Activated naive CD8-positive, alpha-beta T cell treated with anti-CD3 and anti-CD28 coated beads, Interleukin-2, amount 50 U/mL, for 24 hours (primary cell): Measurements from ENCODE around the gene EVX2.

Experiments used
- ATAC-seq: fragments of 150-1000 bp; cut with Tn5 transposase; one replicate; pipeline ENCODE4 v1.10.0; 2021
- DNase-seq: peaks from one replicate; pipeline ENCODE4 v3.0.0; 2021
- H3K27ac Mint-ChIP-seq: one replicate; pipeline ENCODE4 v1.8.0; 2021; ENCODE audit warnings: mild to moderate bottlenecking, mixed read lengths
- H3K27me3 Mint-ChIP-seq: one replicate; pipeline ENCODE4 v1.8.0; 2021; ENCODE audit warnings: mixed read lengths
- H3K36me3 Mint-ChIP-seq: one replicate; pipeline ENCODE4 v1.8.0; 2021; ENCODE audit warnings: low read depth, mixed read lengths
- H3K4me1 Mint-ChIP-seq: one replicate; pipeline ENCODE4 v1.8.0; 2021; ENCODE audit warnings: mixed read lengths
- H3K4me3 Mint-ChIP-seq: one replicate; pipeline ENCODE4 v1.8.0; 2021; ENCODE audit warnings: mild to moderate bottlenecking, moderate library complexity, mixed read lengths
- H3K9me3 Mint-ChIP-seq: one replicate; pipeline ENCODE4 v1.8.0; 2021; ENCODE audit warnings: mixed read lengths

EVX2 gene

DNA sequence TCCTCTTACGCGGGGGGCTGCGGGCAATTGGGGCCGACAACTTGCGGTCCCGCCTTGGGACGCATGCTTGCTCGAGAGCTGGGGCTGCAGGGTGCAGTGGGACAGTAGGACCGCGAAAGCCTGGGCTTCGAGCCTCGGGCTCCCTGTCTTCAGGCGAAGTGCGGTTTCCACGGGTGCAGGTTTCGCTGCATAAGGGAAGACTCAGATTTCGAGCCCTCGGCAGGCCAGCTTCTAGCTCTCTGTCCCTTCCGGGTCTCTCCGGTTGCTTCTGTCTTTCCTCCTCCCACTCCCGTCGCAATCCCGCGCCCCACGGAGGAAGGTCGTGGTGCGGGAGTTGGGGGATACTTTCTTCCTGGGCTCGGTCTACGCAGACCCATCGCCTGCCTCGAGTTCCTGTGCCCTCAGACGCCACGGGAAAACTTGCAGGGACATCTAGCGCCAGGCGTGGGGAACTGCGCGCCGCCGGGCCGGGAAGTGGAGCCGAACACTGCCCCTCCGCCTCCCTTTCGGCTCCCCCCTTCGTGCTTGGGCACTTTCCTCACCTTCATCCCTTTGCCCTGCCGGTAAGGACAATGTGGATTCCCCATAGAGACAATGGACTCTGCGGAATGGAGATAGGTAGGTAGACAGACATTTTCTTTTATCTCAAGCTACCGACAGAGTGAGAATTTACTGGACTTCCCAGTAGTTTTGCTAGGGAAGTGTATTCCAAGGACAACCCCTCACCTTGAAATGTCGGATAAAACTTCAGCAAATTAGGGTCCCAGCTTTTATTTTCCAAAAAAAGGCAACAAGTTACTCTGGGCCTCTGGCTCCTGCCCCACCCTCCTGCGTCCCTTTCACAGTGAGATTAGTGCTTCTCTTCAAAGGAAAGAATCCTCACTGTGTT is 4.5 kb upstream of the EVX2 start:
- no peak for DNase-seq
- Mint-ChIP-seq H3K9me3 (peaks cover 11% of the 10 kb centered on the region), H3K27ac (no peak overlapping the region), H3K27me3 (peaks cover 90% of the 10 kb centered on the region), H3K4me3 (peak overlapping the region; percentile 38), H3K36me3 (peaks cover 13% of the 10 kb centered on the region), H3K4me1 (peaks cover 19% of the 10 kb centered on the region)
- ATAC-seq: no peak

DNA sequence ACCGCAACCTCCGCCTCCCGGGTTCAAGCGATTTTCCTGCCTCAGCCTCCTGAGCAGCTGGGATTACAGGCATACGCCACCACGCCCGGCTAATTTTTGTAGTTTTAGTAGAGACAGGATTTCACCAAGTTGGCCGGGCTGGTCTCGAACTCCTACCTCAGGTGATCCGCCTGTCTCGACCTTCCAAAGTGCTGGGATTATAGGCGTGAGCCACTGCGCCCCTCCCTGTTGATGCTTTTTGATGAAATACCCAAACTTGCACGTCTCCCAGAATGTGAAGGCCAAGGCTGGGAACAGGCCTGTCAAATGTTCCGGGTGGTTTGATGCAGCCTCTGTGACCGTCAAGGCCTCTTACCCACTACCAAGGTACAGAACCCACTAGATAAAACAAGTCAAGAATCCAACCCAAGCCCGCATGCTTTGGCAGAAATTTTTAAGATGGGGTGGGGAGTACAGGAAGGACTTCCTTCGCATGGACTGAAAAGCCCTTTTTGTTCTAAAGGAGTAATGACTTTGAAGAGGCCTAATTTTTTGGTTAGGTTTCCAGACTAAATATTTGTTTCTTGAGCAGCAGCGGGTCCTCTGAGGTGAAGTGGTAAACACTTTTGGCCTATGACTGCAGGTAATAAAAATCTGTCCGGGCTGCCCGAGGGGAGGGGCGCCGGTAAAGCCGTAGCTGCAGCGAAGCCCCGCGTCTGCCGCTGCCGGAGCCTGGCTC is 3.7 kb upstream of the EVX2 start:
- no peak for ATAC-seq
- no peak for DNase-seq
- Mint-ChIP-seq H3K36me3 (peaks cover 19% of the 10 kb centered on the region), H3K27me3 (peaks cover 95% of the 10 kb centered on the region), H3K4me1 (peaks cover 16% of the 10 kb centered on the region), H3K27ac (no peak overlapping the region), H3K4me3 (no peak overlapping the region), H3K9me3 (peaks cover 11% of the 10 kb centered on the region)

DNA sequence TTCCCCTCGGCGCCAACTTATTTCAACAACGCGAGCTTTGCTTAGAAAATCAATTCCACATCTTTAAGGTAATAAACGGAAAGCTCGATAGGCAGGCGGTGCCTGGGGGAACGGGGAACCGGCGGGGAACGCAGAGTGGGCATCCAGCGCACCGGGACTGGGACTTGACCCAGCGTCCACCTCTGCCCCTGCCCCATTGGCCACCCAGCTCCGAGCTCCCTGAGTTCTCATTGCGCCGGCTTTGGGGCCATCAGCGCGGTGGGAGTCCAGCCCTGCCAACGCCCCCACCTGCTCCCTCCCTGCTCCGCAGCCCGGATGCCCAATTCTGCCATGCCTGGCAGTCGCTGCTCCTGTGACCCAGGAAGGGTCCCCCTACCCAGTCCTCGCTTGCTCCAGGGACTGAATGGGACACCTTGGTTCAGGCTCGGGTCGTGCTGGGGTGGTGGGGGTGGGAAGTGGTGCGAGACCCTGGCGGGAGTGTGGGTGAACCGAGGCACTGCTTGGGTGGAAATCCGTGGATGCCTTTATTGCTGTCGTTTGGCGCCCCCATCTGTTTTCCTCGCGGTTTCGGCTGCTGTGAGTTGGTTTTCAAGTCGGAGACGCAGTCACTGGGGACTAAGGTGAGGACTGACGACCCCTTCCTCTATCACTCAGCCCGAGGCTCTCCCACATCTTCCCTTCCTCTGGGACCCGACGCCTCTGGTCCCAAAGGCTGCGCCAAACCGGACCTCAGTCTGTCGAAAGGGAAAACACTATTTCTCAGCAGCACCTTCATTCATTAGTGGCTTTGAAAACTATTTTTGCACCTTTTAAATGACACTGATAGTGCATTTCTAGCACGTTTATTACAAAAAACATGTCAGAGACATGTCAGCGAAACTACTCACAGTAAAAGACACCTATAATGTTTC is 2.4 kb upstream of the EVX2 start:
- DNase-seq (no peak), ATAC-seq (no peak)
- Mint-ChIP-seq H3K36me3 (peaks cover 25% of the 10 kb centered on the region), H3K27ac (no peak overlapping the region), H3K27me3 (peaks cover 97% of the 10 kb centered on the region), H3K4me1 (peaks cover 20% of the 10 kb centered on the region), H3K4me3 (no peak overlapping the region), H3K9me3 (peaks cover 17% of the 10 kb centered on the region)

DNA sequence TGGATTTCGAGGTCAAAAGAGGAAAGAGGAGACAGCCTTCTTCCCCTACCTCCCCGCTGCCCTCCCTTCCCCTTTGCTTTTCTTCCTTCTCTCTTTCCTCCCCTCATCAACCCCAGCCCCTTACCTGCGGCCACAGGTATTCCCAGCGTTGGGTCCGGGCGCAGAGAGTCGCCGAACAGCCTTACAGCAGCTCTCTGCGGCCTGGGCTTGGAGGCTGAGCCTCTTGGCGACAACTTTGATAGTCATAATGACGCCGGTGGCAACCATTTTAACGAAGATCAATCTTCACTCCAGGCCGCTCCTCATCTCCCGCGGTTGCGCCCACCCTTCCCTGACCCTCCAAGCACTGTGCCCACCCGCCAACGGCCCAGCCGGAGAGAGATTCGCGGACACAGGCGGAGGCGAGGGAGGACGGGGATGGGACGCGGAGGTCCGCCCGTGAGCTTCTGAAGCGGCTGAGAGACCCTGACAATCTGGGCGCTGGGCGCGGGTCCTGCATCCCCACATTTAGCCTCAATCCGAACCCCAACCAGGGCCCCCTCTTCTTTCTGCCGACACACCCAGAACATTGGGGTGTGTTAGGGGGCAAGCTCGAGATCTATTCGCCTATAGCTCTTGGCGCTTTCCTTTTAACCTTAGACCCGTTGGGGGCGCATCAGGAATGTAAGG is 1.5 kb upstream of the EVX2 start:
- ATAC-seq (no peak), DNase-seq (no peak)
- Mint-ChIP-seq H3K4me3 (no peak overlapping the region), H3K27ac (peak overlapping the region; percentile 22), H3K9me3 (peaks cover 18% of the 10 kb centered on the region), H3K4me1 (peaks cover 24% of the 10 kb centered on the region), H3K36me3 (peaks cover 27% of the 10 kb centered on the region), H3K27me3 (peaks cover 91% of the 10 kb centered on the region)

DNA sequence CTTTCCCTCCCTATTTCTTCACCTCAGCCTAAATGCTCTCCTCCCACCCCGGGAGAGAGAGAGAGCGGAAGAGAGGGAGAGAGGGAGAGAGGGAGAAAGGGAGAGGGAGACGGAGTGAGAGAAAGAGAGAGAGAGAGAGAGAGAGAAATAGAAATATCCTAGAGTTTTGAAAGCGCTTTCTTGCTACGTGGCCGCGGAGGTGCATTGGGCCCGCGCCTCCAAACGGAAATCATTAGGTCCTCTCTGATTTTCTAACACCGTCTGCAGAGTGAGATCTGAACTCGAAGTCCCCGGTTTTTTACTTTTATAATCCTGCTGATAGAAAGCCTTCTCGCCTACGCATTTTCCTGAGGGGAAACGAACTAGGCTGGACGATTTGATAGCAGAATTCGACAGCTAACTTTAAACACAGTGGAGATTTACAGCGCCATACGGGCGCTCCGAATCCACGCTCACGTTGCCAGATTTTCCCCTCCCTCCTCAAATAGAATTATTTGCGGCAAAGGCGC is 903 bp upstream of the EVX2 start:
- H3K4me1 Mint-ChIP-seq: peaks cover 24% of the 10 kb centered on the region
- peaks cover 27% of the 10 kb centered on the region for H3K36me3 Mint-ChIP-seq
- no peak overlapping the region for H3K4me3 Mint-ChIP-seq
- ATAC-seq: no peak
- peaks cover 86% of the 10 kb centered on the region for H3K27me3 Mint-ChIP-seq
- H3K27ac Mint-ChIP-seq: peak overlapping the region; percentile 22
- DNase-seq: no peak
- peaks cover 18% of the 10 kb centered on the region for H3K9me3 Mint-ChIP-seq

DNA sequence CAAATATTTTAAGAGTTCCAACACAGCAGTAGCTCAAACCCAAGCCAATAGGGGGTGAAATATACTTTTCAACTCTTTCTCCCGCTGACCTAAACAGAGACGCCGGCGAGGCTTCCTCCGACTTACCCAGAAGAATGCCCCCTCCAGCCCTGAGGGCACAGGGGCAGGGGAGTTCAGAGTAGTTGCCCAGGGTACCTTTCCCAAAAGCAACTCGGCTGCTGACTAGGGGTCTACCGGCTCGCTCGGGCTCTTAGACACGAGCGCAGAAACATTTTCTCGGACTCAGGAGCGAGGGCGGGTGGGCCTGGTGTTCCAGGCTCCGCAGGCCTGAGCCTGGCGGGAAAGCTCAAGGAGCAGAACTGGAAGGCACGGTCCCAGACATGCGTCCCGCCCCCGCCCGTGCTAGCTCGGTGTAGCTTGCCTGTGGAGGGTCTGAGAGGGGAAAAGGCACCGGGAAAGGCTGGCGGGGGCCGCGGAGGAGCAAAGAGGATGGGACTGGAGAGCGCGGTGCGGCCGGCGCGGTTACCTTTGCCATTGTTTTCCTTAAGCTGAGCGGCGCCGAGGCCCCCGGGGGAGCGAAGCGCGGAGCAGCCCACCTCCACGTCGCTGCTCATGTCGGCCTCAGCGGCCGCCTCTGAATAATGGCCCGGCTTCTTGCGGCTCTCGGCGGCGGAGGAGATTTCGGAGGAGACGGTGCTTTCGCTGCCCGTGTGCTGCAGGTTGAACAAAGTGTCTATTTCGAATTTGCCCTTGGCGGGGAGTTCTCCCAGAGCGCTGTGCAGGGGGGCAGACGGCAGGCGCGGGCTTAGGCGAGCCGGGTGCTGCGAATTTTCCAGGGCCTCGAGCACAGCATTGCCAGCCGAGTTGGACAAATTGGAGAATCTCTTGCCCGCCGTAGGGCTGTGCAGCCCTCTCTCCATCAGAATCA is 674 bp downstream of the EVX2 start:
- Mint-ChIP-seq H3K4me3 (no peak overlapping the region), H3K9me3 (peaks cover 30% of the 10 kb centered on the region), H3K27me3 (peaks cover 87% of the 10 kb centered on the region), H3K36me3 (peaks cover 35% of the 10 kb centered on the region), H3K4me1 (peaks cover 32% of the 10 kb centered on the region), H3K27ac (peak overlapping the region; percentile 52)
- ATAC-seq (no peak), DNase-seq (no peak)

DNA sequence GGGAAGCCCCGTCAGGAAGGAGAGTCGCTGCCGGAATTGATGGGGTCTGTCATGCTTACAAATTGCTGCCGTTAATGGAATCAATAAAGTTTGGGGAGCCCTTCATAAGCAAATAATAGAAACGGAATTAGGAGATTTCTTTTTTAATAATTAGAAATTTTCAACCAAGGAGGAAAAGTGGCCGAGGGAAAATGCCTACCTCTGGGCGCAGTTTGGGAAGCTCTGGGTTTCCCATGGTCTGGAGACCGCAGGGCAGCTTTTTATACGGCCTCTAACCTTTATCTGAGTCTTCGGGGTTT is 1.3 kb downstream of the EVX2 start:
- Mint-ChIP-seq H3K36me3 (peaks cover 35% of the 10 kb centered on the region), H3K4me3 (no peak overlapping the region), H3K27ac (no peak overlapping the region), H3K27me3 (peaks cover 85% of the 10 kb centered on the region), H3K4me1 (peaks cover 32% of the 10 kb centered on the region), H3K9me3 (peaks cover 30% of the 10 kb centered on the region)
- no peak for ATAC-seq
- DNase-seq: no peak

DNA sequence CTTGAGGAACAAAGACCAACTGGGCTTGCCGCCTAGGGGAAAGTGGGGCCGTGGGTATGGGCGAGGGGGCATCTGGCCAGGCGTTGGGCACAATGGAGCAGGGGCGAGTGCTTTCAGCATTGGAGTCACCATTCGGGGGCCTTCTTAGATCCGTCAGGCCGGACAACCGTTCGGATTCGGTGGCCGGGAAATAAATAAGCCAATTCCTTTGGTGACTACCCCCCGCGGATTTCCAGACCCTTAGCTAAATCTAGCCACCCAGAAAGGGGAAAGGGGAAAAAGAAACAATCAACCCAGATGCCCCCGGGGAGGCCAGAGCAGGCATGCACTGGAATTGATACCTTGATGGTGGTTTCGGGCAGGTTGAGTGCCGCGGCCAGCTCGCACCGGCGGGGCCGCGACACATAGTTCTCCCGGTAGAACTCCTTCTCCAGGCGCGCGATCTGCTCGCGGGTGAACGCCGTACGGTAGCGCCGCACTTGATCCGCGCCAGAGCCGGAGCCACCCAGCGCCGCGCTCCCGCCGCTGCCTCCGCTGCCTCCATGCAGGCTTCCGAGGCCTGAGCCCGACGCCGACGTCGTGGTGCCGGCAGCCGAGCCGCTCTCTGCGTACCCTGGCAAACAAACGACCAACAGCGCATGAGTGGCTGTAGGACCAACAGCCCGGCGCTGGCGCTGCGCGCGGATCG is 1.8 kb downstream of the EVX2 start:
- ATAC-seq (no peak), DNase-seq (no peak)
- H3K36me3 Mint-ChIP-seq: peaks cover 34% of the 10 kb centered on the region
- peaks cover 85% of the 10 kb centered on the region for H3K27me3 Mint-ChIP-seq
- no peak overlapping the region for H3K4me3 Mint-ChIP-seq
- H3K4me1 Mint-ChIP-seq: peaks cover 31% of the 10 kb centered on the region
- peaks cover 30% of the 10 kb centered on the region for H3K9me3 Mint-ChIP-seq
- peak overlapping the region; percentile 67 for H3K27ac Mint-ChIP-seq

DNA sequence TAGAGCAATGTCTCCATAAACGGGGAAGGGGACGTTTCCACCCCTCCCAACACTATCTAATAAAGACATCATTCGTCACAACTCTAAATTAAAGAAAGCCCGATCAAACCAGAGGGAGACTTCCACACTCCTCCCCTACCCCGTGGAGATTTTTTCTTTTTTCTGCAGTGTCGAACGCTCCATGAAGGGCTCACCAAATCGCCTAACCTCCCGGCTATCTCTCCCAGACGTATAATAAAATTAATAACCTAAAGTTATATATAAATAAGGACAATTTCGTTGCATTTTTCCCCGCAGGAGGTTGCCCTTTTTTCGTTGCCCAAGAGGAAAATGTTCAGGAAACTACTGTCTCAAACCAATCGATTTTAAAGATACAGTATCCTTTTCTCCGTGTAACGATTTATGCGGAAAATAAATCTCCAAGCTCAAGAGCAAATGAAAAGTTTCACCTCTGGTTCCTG is 2.4 kb downstream of the EVX2 start:
- ATAC-seq (no peak), DNase-seq (no peak)
- Mint-ChIP-seq H3K4me1 (peaks cover 30% of the 10 kb centered on the region), H3K27me3 (peaks cover 83% of the 10 kb centered on the region), H3K27ac (peak overlapping the region; percentile 67), H3K4me3 (peak overlapping the region; percentile 42), H3K36me3 (peaks cover 32% of the 10 kb centered on the region), H3K9me3 (peaks cover 32% of the 10 kb centered on the region)

DNA sequence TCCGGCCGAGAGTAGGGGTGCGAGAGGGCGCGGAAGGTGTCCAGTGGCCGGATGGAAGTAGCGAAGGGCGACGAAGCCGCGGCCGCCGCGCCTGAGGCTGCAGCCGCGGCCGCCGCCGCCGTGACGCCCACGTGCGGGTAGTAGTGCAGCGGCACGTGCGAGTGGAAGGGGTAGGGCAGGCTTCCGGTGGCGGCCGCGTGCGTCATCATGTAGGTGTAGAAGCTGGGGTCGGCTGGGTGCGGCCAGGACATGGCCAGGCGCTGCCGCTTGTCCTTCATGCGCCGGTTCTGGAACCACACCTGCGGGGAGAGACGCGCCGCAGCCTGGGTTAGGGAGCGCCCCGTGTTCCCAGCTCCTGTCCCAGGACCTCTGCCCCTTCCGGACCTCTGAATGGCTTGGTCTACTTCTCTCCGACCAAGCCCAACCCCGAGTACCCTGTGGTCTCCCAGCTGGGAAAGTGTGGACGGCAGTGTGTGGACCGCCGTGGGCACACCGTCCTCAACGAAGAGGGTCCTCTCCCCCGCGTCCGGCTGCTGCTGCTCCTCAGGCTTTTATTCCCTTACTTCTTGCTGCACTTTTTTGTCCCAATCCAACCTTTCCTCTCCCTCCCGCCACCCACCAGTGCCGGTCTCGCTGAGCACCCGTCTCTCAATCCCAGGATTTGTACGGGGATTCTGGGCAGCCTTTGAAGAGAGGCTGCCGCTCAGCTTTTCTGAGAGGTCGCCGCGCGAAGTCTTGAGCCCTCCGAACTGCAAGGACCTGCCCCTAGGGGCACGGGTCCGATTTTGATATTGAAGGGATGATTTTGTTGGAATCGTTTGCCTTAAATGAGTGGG is 3.0 kb downstream of the EVX2 start:
- DNase-seq: no peak
- Mint-ChIP-seq H3K4me1 (peaks cover 29% of the 10 kb centered on the region), H3K4me3 (peak overlapping the region; percentile 42), H3K9me3 (peaks cover 39% of the 10 kb centered on the region), H3K27ac (peak overlapping the region; percentile 67), H3K27me3 (peaks cover 84% of the 10 kb centered on the region), H3K36me3 (peaks cover 31% of the 10 kb centered on the region)
- ATAC-seq: no peak

DNA sequence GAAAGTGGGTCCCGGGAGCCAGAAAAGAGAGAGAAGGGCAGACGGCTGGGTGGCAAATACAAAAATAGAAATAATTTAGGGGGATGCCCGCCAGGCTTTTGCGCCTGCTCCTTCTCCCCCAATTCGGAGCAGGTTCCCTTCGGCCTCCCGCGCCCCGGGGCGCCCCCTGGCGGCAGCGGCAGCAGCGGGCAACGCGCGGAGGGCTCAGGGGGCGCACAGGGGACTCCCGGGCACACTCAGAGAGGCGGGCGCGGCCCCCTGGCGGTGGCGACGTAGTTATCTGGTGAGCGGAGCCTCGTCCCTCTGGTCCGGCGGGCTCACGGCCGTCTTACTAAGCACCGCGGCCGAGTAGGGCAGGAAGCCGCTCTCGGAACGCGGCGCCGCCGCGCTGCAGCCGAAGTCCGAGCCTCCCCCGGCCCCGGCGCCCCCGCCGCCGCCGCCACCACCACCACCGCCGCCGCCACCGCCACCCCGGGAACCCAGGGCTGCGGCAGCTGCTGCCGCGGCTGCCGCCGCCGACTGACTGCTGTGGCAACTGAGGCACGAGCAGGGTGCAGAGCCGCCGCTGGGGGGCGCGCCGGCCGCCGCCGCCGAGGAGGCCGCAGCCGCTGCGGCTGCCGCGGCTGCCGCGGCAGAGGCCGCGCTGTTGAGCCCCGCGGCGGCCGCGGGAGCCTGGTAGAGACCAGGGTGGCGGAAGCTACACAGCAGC is 3.8 kb downstream of the EVX2 start:
- peaks cover 31% of the 10 kb centered on the region for H3K36me3 Mint-ChIP-seq
- peak overlapping the region; percentile 71 for H3K27ac Mint-ChIP-seq
- DNase-seq (peak; percentile 52), ATAC-seq (no peak)
- peaks cover 84% of the 10 kb centered on the region for H3K27me3 Mint-ChIP-seq
- peaks cover 29% of the 10 kb centered on the region for H3K4me1 Mint-ChIP-seq
- peaks cover 41% of the 10 kb centered on the region for H3K9me3 Mint-ChIP-seq
- H3K4me3 Mint-ChIP-seq: peak overlapping the region; percentile 49
